Adrenal gland (tissue), 12 donors: ENCODE results near the gene MUS81. TPM values are rescaled to one million over a fixed set of nuclear protein-coding genes. Genes with fewer than 3 reads are reported as not detected.

Source experiments
- DNase-seq, 7 donors: peaks; one replicate each; pipeline ENCODE4 v3.0.0-alpha.2; 2019 to 2020
- H3K27ac ChIP-seq, 5 donors: fragments of 200-600 bp; sonication (generic) in 4 of 5; 1 replicate in 3 of 5; 2 replicates in 2 of 5; pipeline versions ENCODE4 v1.5.1 to v1.8.0; 2016 to 2020; ENCODE audit warnings: mild to moderate bottlenecking in 1 of 5
- H3K27me3 ChIP-seq: fragments of 200-600 bp; 2 replicates; pipeline ENCODE4 v1.8.0; 2021
- H3K36me3 ChIP-seq, 2 donors: fragments of 200-600 bp; replicated peaks in 1 of 2; 1 replicate in 1 of 2; 2 replicates in 1 of 2; pipeline versions ENCODE4 v1.5.1 to v1.8.0; 2018 to 2022
- H3K4me1 ChIP-seq, 2 donors: fragments of 200-600 bp; replicated peaks in 1 of 2; 1 replicate in 1 of 2; 2 replicates in 1 of 2; pipeline versions ENCODE4 v1.5.1 to v1.8.0; 2018 to 2021
- H3K4me3 ChIP-seq, 4 donors: fragments of 200-600 bp; sonication (generic) in 3 of 4; one replicate each; pipeline ENCODE4 v1.5.1; 2016 to 2018
- H3K9me3 ChIP-seq, 3 donors: fragments of 200-600 bp; sonication (generic) in 1 of 3; replicated peaks in 1 of 3; 1 replicate in 2 of 3; 2 replicates in 1 of 3; pipeline versions ENCODE4 v1.5.1 to v1.8.0; 2016 to 2021
- CTCF ChIP-seq, 6 experiments: fragments of 450-650 bp in 4 of 6; fragments of 200-600 bp in 2 of 6; sonication (generic) in 1 of 6; IDR thresholded peaks; 1 replicate in 5 of 6; 2 replicates in 1 of 6; pipeline versions ENCODE4 v1.5.1 to v1.8.0; 2016 to 2021; ENCODE audit warnings: antibody characterized with exemption in 6 of 6, mild to moderate bottlenecking in 2 of 6, moderate library complexity in 1 of 6
- POLR2A ChIP-seq, 2 donors: fragments of 450-650 bp; IDR thresholded peaks; one replicate each; pipeline ENCODE4 v1.6.1; 2017; ENCODE audit warnings: antibody characterized with exemption in 2 of 2, mild to moderate bottlenecking in 2 of 2, moderate library complexity in 1 of 2
- WGBS, 4 donors: extraction: QIAGEN DNeasy Blood & Tissue Kit in 2 of 4; methylation state at CpG; one replicate each; pipeline versions ENCODE4 v1.1.5 to v1.1.7; 2013 to 2017; 5-methylcytosine and 5-hydroxymethylcytosine counted together
- intact Hi-C, 2 donors: fragments of 100-400 bp; cut with DNase I; formaldehyde crosslinking; loops; one replicate each; pipeline versions ENCODE4 v1.14.1 to v1.15.0; 2022 to 2023
- polyA plus RNA-seq, 3 donors: library from polyadenylated mRNA; stranded (reverse); fragments of 200-250 nt in 2 of 3; fragments of 350-450 nt in 1 of 3; fragmentation: Illumina TruSeq in 1 of 3; extraction: RNeasy Lipid Tissue Mini Kit (QIAGEN cat#74804) in 1 of 3; gene quantifications; one replicate each; pipeline ENCODE4 v1.2.3, GENCODE V29; 2013 to 2014
- total RNA-seq, 9 donors: library from RNA; depleted of rRNA in 4 of 9; stranded (reverse); fragments of >200 nt in 4 of 9; fragments of 120-200 nt in 1 of 9; fragmentation: NEBNext Ultra II Directional in 1 of 9; extraction: Animal tissue kit (Norgen Biotek cat#: 25700) in 1 of 9; gene quantifications; one replicate each; pipeline versions ENCODE4 v1.1.0 to v1.2.4, GENCODE V29; 2013 to 2023
- donor health status: healthy with polysubstance abuse.
- donor health status: Bipolar disorder and iron deficiency.
- donor health status: DM: yes; HTN: yes; CAD: no.
- donor health status: DM: no; HTN: no; CAD: no.
- donor health status: DM: no; HTN: no; CAD: no.
- donor health status: DM: yes; HTN: yes; CAD: no.

The MUS81 gene
- total and polyA plus RNA-seq, 12 donors, result 16.1 to 147 (median 41.1) TPM

DNA sequence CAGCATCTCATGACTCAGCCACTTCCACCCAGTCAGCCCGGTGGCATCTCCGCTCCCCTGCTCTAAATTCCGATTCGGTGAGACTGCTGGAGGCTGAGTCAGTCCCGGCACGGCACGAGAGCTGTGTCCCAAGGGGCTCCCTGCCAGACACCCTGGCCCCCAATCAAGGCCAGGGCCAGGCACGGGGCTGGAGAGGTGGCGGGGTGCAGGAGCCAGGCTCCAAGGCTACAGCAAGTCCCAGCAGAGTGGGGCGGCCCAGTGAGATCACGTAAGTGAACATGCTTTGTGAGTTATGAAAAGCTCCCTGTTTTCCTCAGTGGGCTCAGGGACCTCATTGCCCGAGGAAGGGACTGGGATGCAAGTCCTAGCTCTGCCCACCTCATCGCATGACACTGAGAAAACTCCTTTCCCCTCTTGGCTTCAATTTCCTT lies 55.6 kb downstream of the MUS81 start:
- Histone ChIP-seq H3K9me3 (no peaks in the 10 kb centered on the region), H3K4me3 (no peak overlapping the region), H3K27me3 (no peaks in the 10 kb centered on the region), H3K36me3 (peaks cover 0 to 4% of the 10 kb centered on the region in 2 donors), H3K27ac (peak overlapping the region; percentile 19 to 95 (median 86)), H3K4me1 (peaks cover 35 to 52% of the 10 kb centered on the region in 2 donors)
- intact Hi-C loops, result no loop called here
- peak in 1 of 2 donors; percentile 69 for TF ChIP-seq POLR2A (IDR thresholded peaks at IDR 0.05)
- no peak for TF ChIP-seq CTCF (IDR thresholded peaks at IDR 0.05)
- peak; percentile 90 to 99 (median 96) for DNase-seq
- WGBS, 4 donors, result 10 to 29% (median 15%) methylated on average over 2 to 13 of the region's 13 CpGs

Other genes with a start within 250 kb of the MUS81 start
- 10 to 100 TPM; 20.7 to 84.4 (median 55.7) TPM for gene MAP3K11, start 246.2 kb upstream of the MUS81 start, total RNA-seq
- gene MAP3K11, start 246.2 kb upstream of the MUS81 start, polyA plus RNA-seq, result 100 to 1,000 TPM in 1 of 3 donors, 10 to 100 TPM in 2; 11.1 to 143 (median 85.2) TPM
- gene PCNX3, start 244.7 kb upstream of the MUS81 start, total RNA-seq, result 10 to 100 TPM; 11.7 to 45.0 (median 41.2) TPM
- 10 to 100 TPM in 2 of 3 donors, 1 to 10 TPM in 1; 9.0 to 29.9 (median 19.2) TPM for gene PCNX3, start 244.7 kb upstream of the MUS81 start, polyA plus RNA-seq
- gene SIPA1, start 222.3 kb upstream of the MUS81 start, total RNA-seq, result 100 to 1,000 TPM in 1 of 9 donors, 10 to 100 TPM in 8; 28.0 to 108 (median 74.1) TPM
- 100 to 1,000 TPM in 2 of 3 donors, 1 to 10 TPM in 1; 8.7 to 377 (median 171) TPM for gene SIPA1, start 222.3 kb upstream of the MUS81 start, polyA plus RNA-seq
- gene RELA, start 197.5 kb upstream of the MUS81 start, total RNA-seq, result 10 to 100 TPM; 19.3 to 76.2 (median 69.5) TPM
- gene RELA, start 197.5 kb upstream of the MUS81 start, polyA plus RNA-seq, result 10 to 100 TPM; 38.2 to 64.6 (median 46.7) TPM
- gene KAT5, start 148.2 kb upstream of the MUS81 start, total RNA-seq, result 10 to 100 TPM; 55.9 to 89.6 (median 62.8) TPM
- gene KAT5, start 148.2 kb upstream of the MUS81 start, polyA plus RNA-seq, result 100 to 1,000 TPM in 2 of 3 donors, 10 to 100 TPM in 1; 52.0 to 199 (median 107) TPM
- gene RNASEH2C, start 139.6 kb upstream of the MUS81 start, total RNA-seq, result 100 to 1,000 TPM in 6 of 9 donors, 10 to 100 TPM in 3; 69.7 to 170 (median 112) TPM
- 100 to 1,000 TPM in 1 of 3 donors, 10 to 100 TPM in 2; 13.5 to 109 (median 79.5) TPM for gene RNASEH2C, start 139.6 kb upstream of the MUS81 start, polyA plus RNA-seq
- 10 to 100 TPM in 8 of 9 donors, 1 to 10 TPM in 1; 4.8 to 30.8 (median 17.2) TPM for gene AP5B1, start 79.5 kb upstream of the MUS81 start, total RNA-seq
- 1 to 10 TPM; 1.9 to 8.2 (median 3.4) TPM for gene AP5B1, start 79.5 kb upstream of the MUS81 start, polyA plus RNA-seq
- not detected for gene OVOL1, start 73.4 kb upstream of the MUS81 start, total RNA-seq
- gene OVOL1, start 73.4 kb upstream of the MUS81 start, polyA plus RNA-seq, result under 1 TPM in 1 of 3 donors, not detected in 2; 0.07 TPM
- gene SNX32, start 26.5 kb upstream of the MUS81 start, total RNA-seq, result 1 to 10 TPM in 1 of 9 donors, under 1 TPM in 5, not detected in 3; 0.25 to 1.2 (median 0.46) TPM
- gene SNX32, start 26.5 kb upstream of the MUS81 start, polyA plus RNA-seq, result 1 to 10 TPM in 1 of 3 donors, under 1 TPM in 2; 0.11 to 1.1 (median 0.61) TPM
- 100 to 1,000 TPM; 354 to 765 (median 610) TPM for gene CFL1, start 2.3 kb upstream of the MUS81 start, total RNA-seq
- 100 to 1,000 TPM; 217 to 752 (median 376) TPM for gene CFL1, start 2.3 kb upstream of the MUS81 start, polyA plus RNA-seq
- 100 to 1,000 TPM in 2 of 9 donors, 10 to 100 TPM in 7; 30.3 to 111 (median 62.9) TPM for gene EFEMP2, start 12.4 kb downstream of the MUS81 start, total RNA-seq
- gene EFEMP2, start 12.4 kb downstream of the MUS81 start, polyA plus RNA-seq, result 100 to 1,000 TPM in 1 of 3 donors, 10 to 100 TPM in 2; 20.3 to 156 (median 92.9) TPM
- gene CTSW, start 19.4 kb downstream of the MUS81 start, total RNA-seq, result 1 to 10 TPM in 3 of 9 donors, under 1 TPM in 4, not detected in 2; 0.28 to 3.4 (median 0.84) TPM
- 1 to 10 TPM in 2 of 3 donors, under 1 TPM in 1; 0.88 to 4.8 (median 2.9) TPM for gene CTSW, start 19.4 kb downstream of the MUS81 start, polyA plus RNA-seq
- 100 to 1,000 TPM in 2 of 9 donors, 10 to 100 TPM in 7; 57.9 to 183 (median 72.4) TPM for gene FIBP, start 28.0 kb downstream of the MUS81 start, total RNA-seq
- 10 to 100 TPM; 71.3 to 87.4 (median 72.5) TPM for gene FIBP, start 28.0 kb downstream of the MUS81 start, polyA plus RNA-seq
- 100 to 1,000 TPM in 2 of 9 donors, 10 to 100 TPM in 7; 15.5 to 162 (median 59.1) TPM for gene CCDC85B, start 30.2 kb downstream of the MUS81 start, total RNA-seq
- gene CCDC85B, start 30.2 kb downstream of the MUS81 start, polyA plus RNA-seq, result 100 to 1,000 TPM in 1 of 3 donors, 10 to 100 TPM in 1, under 1 TPM in 1; 0.16 to 124 (median 57.6) TPM
- 10 to 100 TPM in 1 of 9 donors, 1 to 10 TPM in 8; 2.7 to 34.4 (median 3.2) TPM for gene FOSL1, start 40.0 kb downstream of the MUS81 start, total RNA-seq
- 10 to 100 TPM; 12.0 to 32.4 (median 12.7) TPM for gene FOSL1, start 40.0 kb downstream of the MUS81 start, polyA plus RNA-seq
- 10 to 100 TPM; 11.5 to 51.9 (median 25.9) TPM for gene C11orf68, start 58.6 kb downstream of the MUS81 start, total RNA-seq
- 10 to 100 TPM; 22.9 to 32.4 (median 32.4) TPM for gene C11orf68, start 58.6 kb downstream of the MUS81 start, polyA plus RNA-seq
- gene DRAP1, start 59.0 kb downstream of the MUS81 start, total RNA-seq, result 100 to 1,000 TPM in 3 of 9 donors, 10 to 100 TPM in 6; 75.8 to 111 (median 92.3) TPM
- gene DRAP1, start 59.0 kb downstream of the MUS81 start, polyA plus RNA-seq, result 100 to 1,000 TPM in 2 of 3 donors, 10 to 100 TPM in 1; 63.7 to 269 (median 267) TPM
- gene TSGA10IP, start 85.0 kb downstream of the MUS81 start, total RNA-seq, result under 1 TPM in 2 of 9 donors, not detected in 7; 0.24 to 0.33 TPM
- under 1 TPM in 2 of 3 donors, not detected in 1; 0.03 to 0.32 TPM for gene TSGA10IP, start 85.0 kb downstream of the MUS81 start, polyA plus RNA-seq
- gene SART1, start 101.3 kb downstream of the MUS81 start, total RNA-seq, result 10 to 100 TPM; 16.9 to 47.4 (median 31.2) TPM
- 100 to 1,000 TPM in 2 of 3 donors, 10 to 100 TPM in 1; 31.5 to 351 (median 246) TPM for gene SART1, start 101.3 kb downstream of the MUS81 start, polyA plus RNA-seq
- 10 to 100 TPM; 16.1 to 49.0 (median 30.9) TPM for gene EIF1AD, start 141.7 kb downstream of the MUS81 start, total RNA-seq
- gene EIF1AD, start 141.7 kb downstream of the MUS81 start, polyA plus RNA-seq, result 10 to 100 TPM; 15.5 to 35.6 (median 20.4) TPM
- 100 to 1,000 TPM in 4 of 9 donors, 10 to 100 TPM in 5; 63.1 to 212 (median 85.6) TPM for gene BANF1, start 142.1 kb downstream of the MUS81 start, total RNA-seq
- 100 to 1,000 TPM; 268 to 364 (median 270) TPM for gene BANF1, start 142.1 kb downstream of the MUS81 start, polyA plus RNA-seq
- gene CST6, start 151.6 kb downstream of the MUS81 start, total RNA-seq, result under 1 TPM in 1 of 9 donors, not detected in 8; 0.55 TPM
- under 1 TPM in 1 of 3 donors, not detected in 2; 0.24 TPM for gene CST6, start 151.6 kb downstream of the MUS81 start, polyA plus RNA-seq
- gene CATSPER1, start 166.0 kb downstream of the MUS81 start, total RNA-seq, result under 1 TPM in 4 of 9 donors, not detected in 5; 0.20 to 0.47 (median 0.35) TPM
- gene CATSPER1, start 166.0 kb downstream of the MUS81 start, polyA plus RNA-seq, result 1 to 10 TPM in 1 of 3 donors, under 1 TPM in 2; 0.37 to 2.3 (median 0.61) TPM
- under 1 TPM in 4 of 9 donors, not detected in 5; 0.11 to 0.41 (median 0.22) TPM for gene GAL3ST3, start 188.7 kb downstream of the MUS81 start, total RNA-seq
- not detected for gene GAL3ST3, start 188.7 kb downstream of the MUS81 start, polyA plus RNA-seq
- 100 to 1,000 TPM; 125 to 177 (median 143) TPM for gene SF3B2, start 191.9 kb downstream of the MUS81 start, total RNA-seq
- gene SF3B2, start 191.9 kb downstream of the MUS81 start, polyA plus RNA-seq, result 100 to 1,000 TPM; 101 to 196 (median 127) TPM
- gene PACS1, start 209.8 kb downstream of the MUS81 start, total RNA-seq, result 10 to 100 TPM; 21.1 to 60.5 (median 50.6) TPM
- 10 to 100 TPM; 23.9 to 37.4 (median 29.9) TPM for gene PACS1, start 209.8 kb downstream of the MUS81 start, polyA plus RNA-seq